ENCODE data around the gene SMC1B. TPM values are rescaled to one million over a fixed set of nuclear protein-coding genes. Genes with fewer than 3 reads are reported as not detected.

The SMC1B gene
- total and polyA plus RNA-seq, 2 donors: 0.11 to 0.19 TPM

DNA sequence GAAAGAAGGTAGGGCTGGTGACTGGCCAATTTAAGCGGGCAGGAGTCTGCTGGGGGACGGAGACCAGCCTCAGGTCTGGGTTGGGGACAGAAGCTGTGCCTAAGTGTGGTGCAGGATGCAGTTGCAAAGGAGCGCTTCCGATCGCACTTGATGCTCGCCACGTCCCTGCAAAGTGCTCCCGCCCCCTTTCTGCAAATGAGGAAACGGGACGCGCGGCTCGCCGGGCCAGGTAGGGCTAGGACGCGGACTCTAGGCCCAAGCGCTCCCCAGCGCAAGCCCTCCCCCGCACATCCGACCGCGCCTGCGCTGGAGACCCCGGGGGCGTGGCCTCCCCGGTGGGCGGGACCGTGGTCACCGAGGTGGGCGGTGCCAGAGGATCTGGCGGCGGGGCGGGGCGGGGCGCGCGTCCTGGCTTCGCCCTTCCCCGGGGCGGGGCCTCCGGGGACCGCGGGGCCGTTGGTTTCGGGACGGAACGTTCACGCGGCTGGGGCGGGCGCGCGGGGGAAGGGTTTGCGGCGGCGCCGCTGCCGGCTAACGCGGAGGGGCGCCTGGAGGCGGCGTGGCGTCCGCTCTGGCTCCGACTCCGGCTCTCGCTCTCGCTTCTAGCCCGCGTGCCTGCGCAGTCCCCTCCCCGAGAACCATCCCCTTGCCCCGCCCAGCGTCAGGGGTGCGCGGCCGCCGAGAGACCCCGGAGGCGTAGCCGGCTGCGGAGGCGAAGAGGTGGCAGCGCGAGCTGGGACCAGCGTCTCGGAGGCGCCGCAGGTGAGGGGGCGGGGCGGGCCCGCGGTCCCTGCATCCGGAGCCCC lies 103.8 kb downstream of the SMC1B start, which contains the start of gene FAM118A:
Gene FAM118A (plus strand): TSS at position 513 of the 806 bp plus-strand sequence. CDS start 12,446 bp downstream, outside the sequence.
- H3K4me3 ChIP-seq (ENCODE audit: low read length in 2 of 2): peak within 1 kb of the TSS; percentile 75
- H3K9me3 ChIP-seq (ENCODE audit: control insufficient read depth in 2 of 2, insufficient read depth in 1 of 2, low read length in 1 of 2): no peaks in the 10 kb centered on the region
- WGBS: under 1% methylated on average over 95 of the region's 95 CpGs
- no peaks in the 10 kb centered on the region for H3K27me3 ChIP-seq (ENCODE audit: control insufficient read depth in 2 of 2, insufficient read depth in 1 of 2, low read length in 1 of 2)
- peaks cover 2 to 3% of the 10 kb centered on the region in 2 donors for H3K36me3 ChIP-seq (ENCODE audit: control insufficient read depth in 2 of 2, insufficient read depth in 2 of 2, low read length in 1 of 2)
- H3K27ac ChIP-seq (ENCODE audit: low read depth in 1 of 2, low read length in 1 of 2): peak within 1 kb of the TSS; percentile 69 to 86
- peak; percentile 52 to 96 (median 90) for DNase-seq (ENCODE audit: low read depth in 6 of 9, low spot score in 9 of 9)
- H3K4me1 ChIP-seq (ENCODE audit: control insufficient read depth in 2 of 2, insufficient read depth in 2 of 2, low read length in 2 of 2): peaks cover 14 to 32% of the 10 kb centered on the region in 2 donors

DNA sequence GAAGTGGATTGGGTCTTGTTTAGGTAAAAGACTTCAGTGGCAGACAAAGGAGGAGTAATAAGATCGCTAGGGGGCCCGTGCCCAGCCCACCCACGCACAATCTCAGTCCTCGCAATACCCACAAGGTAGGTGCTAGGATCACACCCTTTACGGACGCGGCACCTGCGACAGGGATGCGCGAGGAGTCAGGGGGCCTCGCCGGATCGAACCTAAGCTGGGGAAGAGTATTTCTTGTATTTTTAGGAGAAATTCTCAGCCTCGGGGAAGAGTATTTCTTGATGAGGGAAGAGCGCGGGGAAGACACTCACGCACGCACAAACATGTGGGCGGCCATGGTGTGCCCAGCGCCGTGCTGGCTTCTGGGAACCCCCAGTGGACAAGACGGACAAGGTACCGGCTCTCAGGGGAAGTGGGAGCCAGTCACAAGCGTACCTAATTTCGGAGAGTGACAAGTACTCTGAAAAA lies 104.4 kb downstream of the SMC1B start:
- Histone ChIP-seq H3K27ac (ENCODE audit: low read depth in 1 of 2, low read length in 1 of 2) (peak overlapping the region; percentile 69 to 86), H3K4me3 (ENCODE audit: low read length in 2 of 2) (peak overlapping the region; percentile 65 to 75), H3K4me1 (ENCODE audit: control insufficient read depth in 2 of 2, insufficient read depth in 2 of 2, low read length in 2 of 2) (peaks cover 14 to 28% of the 10 kb centered on the region in 2 donors), H3K36me3 (ENCODE audit: control insufficient read depth in 2 of 2, insufficient read depth in 2 of 2, low read length in 1 of 2) (peaks cover 2 to 3% of the 10 kb centered on the region in 2 donors), H3K9me3 (ENCODE audit: control insufficient read depth in 2 of 2, insufficient read depth in 1 of 2, low read length in 1 of 2) (no peaks in the 10 kb centered on the region), H3K27me3 (ENCODE audit: control insufficient read depth in 2 of 2, insufficient read depth in 1 of 2, low read length in 1 of 2) (no peaks in the 10 kb centered on the region)
- DNase-seq (ENCODE audit: low read depth in 6 of 9, low spot score in 9 of 9): peak in 3 of 9 donors; percentile 18 to 38 (median 23)
- 43% methylated on average over 25 of the region's 25 CpGs for WGBS

DNA sequence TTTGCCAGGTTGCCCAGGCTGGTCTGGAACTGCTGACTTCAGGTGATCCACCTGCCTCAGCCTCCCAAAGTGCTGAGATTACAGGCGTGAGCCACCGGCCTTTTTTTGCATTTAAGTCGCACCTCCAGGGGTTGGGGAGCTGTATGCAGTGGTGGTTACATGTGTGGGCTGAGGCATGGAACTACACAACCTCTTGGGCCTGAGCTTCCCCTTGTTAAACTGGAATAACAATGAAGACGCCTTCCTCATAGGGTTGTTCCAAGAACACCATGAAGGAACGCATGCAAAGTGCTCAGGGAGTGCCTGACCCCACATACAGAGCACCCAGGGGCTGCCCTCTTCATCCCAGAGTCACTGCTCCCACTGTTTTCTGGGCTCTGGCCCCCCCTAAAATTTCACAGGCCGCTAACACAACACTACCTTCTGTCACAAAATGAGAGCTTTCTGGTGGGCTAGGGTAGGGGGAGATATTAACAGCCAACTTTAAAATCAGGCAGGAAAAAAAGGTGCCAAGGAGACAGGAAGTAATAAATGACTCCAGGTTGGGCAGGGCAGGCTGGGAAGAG lies 104.9 kb downstream of the SMC1B start:
- H3K9me3 ChIP-seq (ENCODE audit: control insufficient read depth in 2 of 2, insufficient read depth in 1 of 2, low read length in 1 of 2): no peaks in the 10 kb centered on the region
- H3K27ac ChIP-seq (ENCODE audit: low read depth in 1 of 2, low read length in 1 of 2): peak overlapping the region in 1 of 2 donors; percentile 86
- peak overlapping the region in 1 of 2 donors; percentile 65 for H3K4me3 ChIP-seq (ENCODE audit: low read length in 2 of 2)
- H3K4me1 ChIP-seq (ENCODE audit: control insufficient read depth in 2 of 2, insufficient read depth in 2 of 2, low read length in 2 of 2): peaks cover 14 to 26% of the 10 kb centered on the region in 2 donors
- peaks cover 2 to 3% of the 10 kb centered on the region in 2 donors for H3K36me3 ChIP-seq (ENCODE audit: control insufficient read depth in 2 of 2, insufficient read depth in 2 of 2, low read length in 1 of 2)
- DNase-seq (ENCODE audit: low read depth in 6 of 9, low spot score in 9 of 9): no peak
- no peaks in the 10 kb centered on the region for H3K27me3 ChIP-seq (ENCODE audit: control insufficient read depth in 2 of 2, insufficient read depth in 1 of 2, low read length in 1 of 2)
- WGBS: 94% methylated on average over 6 of the region's 6 CpGs

DNA sequence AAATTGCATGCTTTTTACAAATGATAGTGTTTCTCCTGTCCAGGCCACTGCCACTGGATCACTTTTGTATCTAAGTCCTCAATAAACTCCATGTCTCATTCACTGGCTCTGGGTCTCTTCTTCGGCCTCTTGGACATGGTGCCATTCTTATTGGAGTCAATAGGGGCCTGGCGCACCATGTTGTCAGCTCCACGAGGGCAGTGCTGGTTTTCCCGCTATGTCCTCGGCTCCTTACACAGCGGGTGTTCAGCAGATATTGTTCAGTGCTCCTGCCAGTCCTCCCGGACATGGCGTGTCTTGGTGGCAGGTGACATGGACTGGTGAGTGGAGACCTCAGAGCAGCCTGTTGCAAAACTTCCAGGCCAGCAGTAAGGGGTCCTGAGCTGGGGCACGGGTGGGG lies 107.3 kb downstream of the SMC1B start:
- Histone ChIP-seq H3K27ac (ENCODE audit: low read depth in 1 of 2, low read length in 1 of 2) (no peak overlapping the region), H3K4me1 (ENCODE audit: control insufficient read depth in 2 of 2, insufficient read depth in 2 of 2, low read length in 2 of 2) (peaks cover 9 to 21% of the 10 kb centered on the region in 2 donors), H3K27me3 (ENCODE audit: control insufficient read depth in 2 of 2, insufficient read depth in 1 of 2, low read length in 1 of 2) (no peaks in the 10 kb centered on the region), H3K36me3 (ENCODE audit: control insufficient read depth in 2 of 2, insufficient read depth in 2 of 2, low read length in 1 of 2) (no peaks in the 10 kb centered on the region), H3K9me3 (ENCODE audit: control insufficient read depth in 2 of 2, insufficient read depth in 1 of 2, low read length in 1 of 2) (no peaks in the 10 kb centered on the region), H3K4me3 (ENCODE audit: low read length in 2 of 2) (no peak overlapping the region)
- 96% methylated on average over 9 of the region's 9 CpGs for WGBS
- DNase-seq (ENCODE audit: low read depth in 6 of 9, low spot score in 9 of 9): no peak

DNA sequence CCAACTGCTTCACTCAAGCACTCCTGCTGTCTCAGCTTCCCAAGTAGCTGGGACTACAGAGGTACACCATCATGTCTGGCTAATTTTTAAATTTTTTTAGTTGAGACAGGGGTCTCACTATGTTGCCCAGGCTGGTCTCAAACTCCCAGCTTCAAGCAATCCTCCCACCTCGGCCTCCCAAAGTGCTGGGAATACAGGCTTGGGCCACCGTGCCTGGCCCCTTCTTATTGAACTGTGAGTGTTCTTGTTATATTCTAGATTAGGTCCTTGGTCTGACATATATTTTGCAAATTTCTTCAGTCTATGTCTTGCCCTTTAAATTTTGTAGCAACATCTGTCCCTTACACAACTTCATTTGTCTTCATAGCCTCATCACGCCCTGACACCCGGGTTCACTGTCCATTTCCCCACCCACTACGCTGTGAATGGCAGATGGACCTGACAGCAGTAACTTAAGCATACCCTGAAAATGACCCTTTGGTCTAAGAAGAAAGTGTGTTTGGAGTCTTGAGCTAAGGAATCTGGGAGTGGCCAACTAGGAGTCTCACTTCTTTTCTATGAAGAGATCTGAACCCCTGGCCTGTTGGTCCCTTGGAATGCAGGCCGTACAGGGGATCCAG lies 107.8 kb downstream of the SMC1B start:
- no peak overlapping the region for H3K4me3 ChIP-seq (ENCODE audit: low read length in 2 of 2)
- no peaks in the 10 kb centered on the region for H3K9me3 ChIP-seq (ENCODE audit: control insufficient read depth in 2 of 2, insufficient read depth in 1 of 2, low read length in 1 of 2)
- H3K36me3 ChIP-seq (ENCODE audit: control insufficient read depth in 2 of 2, insufficient read depth in 2 of 2, low read length in 1 of 2): no peaks in the 10 kb centered on the region
- no peak for DNase-seq (ENCODE audit: low read depth in 6 of 9, low spot score in 9 of 9)
- H3K4me1 ChIP-seq (ENCODE audit: control insufficient read depth in 2 of 2, insufficient read depth in 2 of 2, low read length in 2 of 2): peaks cover 3 to 15% of the 10 kb centered on the region in 2 donors
- 95% methylated on average over 6 of the region's 6 CpGs for WGBS
- no peaks in the 10 kb centered on the region for H3K27me3 ChIP-seq (ENCODE audit: control insufficient read depth in 2 of 2, insufficient read depth in 1 of 2, low read length in 1 of 2)
- H3K27ac ChIP-seq (ENCODE audit: low read depth in 1 of 2, low read length in 1 of 2): no peak overlapping the region

DNA sequence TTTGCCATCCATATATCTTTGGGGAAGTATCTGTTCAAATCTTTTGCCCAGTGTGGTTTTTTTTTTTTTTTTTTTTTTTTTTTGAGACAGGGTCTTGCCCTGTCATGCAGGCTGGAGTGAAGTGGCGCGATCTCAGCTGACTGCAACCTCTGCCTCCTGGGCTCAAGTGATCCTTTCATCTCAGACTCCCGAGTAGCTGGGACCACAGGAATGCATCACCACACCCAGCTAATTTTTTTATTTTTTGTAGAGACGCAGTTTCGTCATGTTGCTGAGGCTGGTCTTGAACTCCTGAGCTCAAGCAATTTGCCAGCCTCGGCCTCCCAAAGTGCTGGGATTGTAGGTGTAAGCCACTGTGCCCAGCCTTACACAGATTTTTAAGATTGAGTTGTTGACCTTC lies 108.4 kb downstream of the SMC1B start:
- Histone ChIP-seq H3K9me3 (ENCODE audit: control insufficient read depth in 2 of 2, insufficient read depth in 1 of 2, low read length in 1 of 2) (no peaks in the 10 kb centered on the region), H3K27ac (ENCODE audit: low read depth in 1 of 2, low read length in 1 of 2) (no peak overlapping the region), H3K27me3 (ENCODE audit: control insufficient read depth in 2 of 2, insufficient read depth in 1 of 2, low read length in 1 of 2) (no peaks in the 10 kb centered on the region), H3K4me1 (ENCODE audit: control insufficient read depth in 2 of 2, insufficient read depth in 2 of 2, low read length in 2 of 2) (peaks cover 0 to 11% of the 10 kb centered on the region in 2 donors), H3K36me3 (ENCODE audit: control insufficient read depth in 2 of 2, insufficient read depth in 2 of 2, low read length in 1 of 2) (no peaks in the 10 kb centered on the region), H3K4me3 (ENCODE audit: low read length in 2 of 2) (no peak overlapping the region)
- WGBS: 94% methylated on average over 6 of the region's 6 CpGs
- no peak for DNase-seq (ENCODE audit: low read depth in 6 of 9, low spot score in 9 of 9)

DNA sequence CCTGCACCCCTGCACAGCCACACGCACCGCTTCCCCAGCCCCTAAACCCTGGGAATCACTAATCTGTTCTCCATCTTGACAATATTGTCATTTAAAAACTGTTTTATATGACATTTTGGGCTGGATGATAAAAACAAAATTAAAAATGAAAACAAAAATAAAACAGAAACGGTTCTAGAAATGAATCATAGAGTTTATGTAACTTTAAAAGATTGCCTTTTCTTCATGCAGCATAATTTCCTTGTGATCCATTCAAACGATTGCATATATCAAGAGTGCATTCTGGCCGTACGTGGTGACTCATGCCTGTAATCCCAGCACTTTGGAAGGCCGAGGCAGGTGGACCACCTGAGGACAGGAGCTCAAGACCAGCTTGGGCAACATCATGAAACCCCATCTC lies 110.2 kb downstream of the SMC1B start:
- H3K9me3 ChIP-seq (ENCODE audit: control insufficient read depth in 2 of 2, insufficient read depth in 1 of 2, low read length in 1 of 2): no peaks in the 10 kb centered on the region
- no peaks in the 10 kb centered on the region for H3K36me3 ChIP-seq (ENCODE audit: control insufficient read depth in 2 of 2, insufficient read depth in 2 of 2, low read length in 1 of 2)
- H3K4me1 ChIP-seq (ENCODE audit: control insufficient read depth in 2 of 2, insufficient read depth in 2 of 2, low read length in 2 of 2): no peaks in the 10 kb centered on the region
- DNase-seq (ENCODE audit: low read depth in 6 of 9, low spot score in 9 of 9): no peak
- H3K4me3 ChIP-seq (ENCODE audit: low read length in 2 of 2): no peak overlapping the region
- H3K27me3 ChIP-seq (ENCODE audit: control insufficient read depth in 2 of 2, insufficient read depth in 1 of 2, low read length in 1 of 2): no peaks in the 10 kb centered on the region
- 95% methylated on average over 7 of the region's 7 CpGs for WGBS
- no peak overlapping the region for H3K27ac ChIP-seq (ENCODE audit: low read depth in 1 of 2, low read length in 1 of 2)

DNA sequence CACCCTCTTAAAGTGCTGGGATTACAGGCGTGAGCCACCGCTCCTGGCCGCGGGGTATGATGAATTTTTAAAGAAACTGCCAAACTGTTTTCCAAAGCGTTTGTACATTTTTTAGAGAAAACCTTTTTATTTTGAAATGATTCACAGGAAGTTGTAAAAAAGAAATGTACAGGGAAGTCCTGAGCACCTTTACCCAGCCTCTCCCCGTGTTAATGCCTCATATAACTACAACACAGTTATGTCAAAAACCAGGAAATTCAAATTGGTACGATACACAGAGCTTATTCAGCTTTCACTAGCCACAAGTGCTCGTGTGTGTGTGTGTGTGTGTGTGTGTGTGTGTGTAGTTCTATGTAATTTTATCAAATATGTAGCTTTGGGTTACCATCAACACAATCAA lies 110.6 kb downstream of the SMC1B start:
- no peak overlapping the region for H3K4me3 ChIP-seq (ENCODE audit: low read length in 2 of 2)
- no peak overlapping the region for H3K27ac ChIP-seq (ENCODE audit: low read depth in 1 of 2, low read length in 1 of 2)
- H3K9me3 ChIP-seq (ENCODE audit: control insufficient read depth in 2 of 2, insufficient read depth in 1 of 2, low read length in 1 of 2): no peaks in the 10 kb centered on the region
- DNase-seq (ENCODE audit: low read depth in 6 of 9, low spot score in 9 of 9): no peak
- 70% methylated on average over 8 of the region's 8 CpGs for whole genome bisulfite sequencing
- no peaks in the 10 kb centered on the region for H3K4me1 ChIP-seq (ENCODE audit: control insufficient read depth in 2 of 2, insufficient read depth in 2 of 2, low read length in 2 of 2)
- no peaks in the 10 kb centered on the region for H3K36me3 ChIP-seq (ENCODE audit: control insufficient read depth in 2 of 2, insufficient read depth in 2 of 2, low read length in 1 of 2)
- no peaks in the 10 kb centered on the region for H3K27me3 ChIP-seq (ENCODE audit: control insufficient read depth in 2 of 2, insufficient read depth in 1 of 2, low read length in 1 of 2)

Data from thymus (tissue), 11 donors.